GM23338 (cell line): ENCODE measurements around the gene CCDC28A. TPM values are rescaled to one million over a fixed set of nuclear protein-coding genes. Genes with fewer than 3 reads are reported as not detected.

ENCODE experiments used
- ATAC-seq: fragments of 200-7000 bp; cut with Tn5 transposase; 3 replicates; pipeline ENCODE4 v1.9.1; 2020
- DNase-seq: peaks from one replicate; pipeline ENCODE4 v3.0.0-alpha.2; 2015; ENCODE audit warnings: low spot score
- H2AFZ ChIP-seq: fragments of 200-600 bp; sonication (generic); 2 replicates; pipeline ENCODE4 v1.8.0; 2016; ENCODE audit warnings: antibody characterized with exemption, mild to moderate bottlenecking, moderate library complexity
- H3F3A ChIP-seq: fragments of 200-600 bp; sonication (generic); replicated peaks from 2 replicates; pipeline ENCODE4 v1.8.0; 2017; ENCODE audit warnings: antibody characterized with exemption, mixed run types, low read depth
- H3K27ac ChIP-seq: fragments of 200-600 bp; sonication (generic); 2 replicates; pipeline ENCODE4 v1.6.1; 2016; ENCODE audit warnings: low read depth
- H3K27me3 ChIP-seq: fragments of 200-600 bp; sonication (generic); 2 replicates; pipeline ENCODE4 v1.8.0; 2016; ENCODE audit warnings: mild to moderate bottlenecking, mixed run types, moderate library complexity; ENCODE audit not compliant: insufficient read depth
- H3K36me3 ChIP-seq: fragments of 200-600 bp; sonication (generic); 2 replicates; pipeline ENCODE4 v1.8.0; 2016; ENCODE audit warnings: mild to moderate bottlenecking; ENCODE audit not compliant: insufficient read depth
- H3K4me1 ChIP-seq: fragments of 200-600 bp; sonication (generic); 2 replicates; pipeline ENCODE4 v1.8.0; 2016; ENCODE audit warnings: mild to moderate bottlenecking, moderate library complexity; ENCODE audit not compliant: insufficient read depth
- H3K4me2 ChIP-seq: fragments of 200-600 bp; sonication (generic); 2 replicates; pipeline ENCODE4 v1.7.1; 2017; ENCODE audit warnings: mixed run types
- H3K4me3 ChIP-seq: fragments of 200-600 bp; sonication (generic); 2 replicates; pipeline ENCODE4 v1.6.1; 2016; ENCODE audit warnings: mixed run types
- H3K79me2 ChIP-seq: fragments of 200-600 bp; sonication (generic); replicated peaks from 2 replicates; pipeline ENCODE4 v1.8.0; 2017; ENCODE audit warnings: mild to moderate bottlenecking; ENCODE audit not compliant: insufficient read depth
- H3K9me2 ChIP-seq: fragments of 200-600 bp; sonication (generic); 2 replicates; pipeline ENCODE4 v1.8.0; 2017; ENCODE audit not compliant: insufficient read depth
- H4K20me1 ChIP-seq: fragments of 200-600 bp; sonication (generic); replicated peaks from 2 replicates; pipeline ENCODE4 v1.8.0; 2017; ENCODE audit warnings: mild to moderate bottlenecking; ENCODE audit not compliant: insufficient read depth
- H3K27ac Mint-ChIP-seq: 2 replicates; pipeline ENCODE4 v1.8.0; 2020; ENCODE audit warnings: inconsistent platforms, mild to moderate bottlenecking, moderate library complexity, mixed read lengths
- H3K27me3 Mint-ChIP-seq: 3 replicates; pipeline ENCODE4 v1.8.0; 2022; ENCODE audit warnings: low read depth, mild to moderate bottlenecking, moderate library complexity, mixed read lengths, inconsistent platforms; ENCODE audit not compliant: insufficient read depth, poor library complexity
- H3K36me3 Mint-ChIP-seq: 3 replicates; pipeline ENCODE4 v1.8.0; 2021; ENCODE audit warnings: low read depth, mild to moderate bottlenecking, inconsistent platforms, moderate library complexity, mixed read lengths
- H3K4me1 Mint-ChIP-seq: 3 replicates; pipeline ENCODE4 v1.8.0; 2020; ENCODE audit warnings: mild to moderate bottlenecking, inconsistent platforms, mixed read lengths
- H3K4me3 Mint-ChIP-seq: 3 replicates; pipeline ENCODE4 v1.8.0; 2021; ENCODE audit warnings: moderate library complexity, mild to moderate bottlenecking, inconsistent platforms, mixed read lengths
- H3K9me3 Mint-ChIP-seq: 3 replicates; pipeline ENCODE4 v1.8.0; 2020; ENCODE audit warnings: moderate library complexity, mild to moderate bottlenecking, inconsistent platforms, mixed read lengths
- EZH2phosphoT487 ChIP-seq: fragments of 200-600 bp; sonication (generic); IDR thresholded peaks from one replicate; pipeline ENCODE4 v1.8.1; 2018; ENCODE audit warnings: antibody characterized with exemption; ENCODE audit not compliant: unreplicated experiment
- NANOG ChIP-seq: IDR thresholded peaks from 2 replicates; pipeline ENCODE4 v1.6.1; 2016; ENCODE audit warnings: antibody characterized with exemption, borderline replicate concordance
- REST ChIP-seq: IDR thresholded peaks from one replicate; pipeline ENCODE4 v1.6.1; 2018; ENCODE audit warnings: antibody characterized with exemption; ENCODE audit not compliant: unreplicated experiment
- ZNF114 ChIP-seq: fragments of 250-450 bp; sonication (Bioruptor Pico); IDR thresholded peaks from 2 replicates; pipeline ENCODE4 v1.5.0; 2020; ENCODE audit warnings: mild to moderate bottlenecking, moderate library complexity
- ZNF331 ChIP-seq: fragments of 250-450 bp; sonication (Bioruptor Pico); IDR thresholded peaks from 2 replicates; pipeline ENCODE4 v1.5.0; 2020; ENCODE audit warnings: low read depth, mild to moderate bottlenecking, moderate library complexity
- ZNF462 ChIP-seq: fragments of 250-450 bp; sonication (Bioruptor Pico); IDR thresholded peaks from 2 replicates; pipeline ENCODE4 v1.5.0; 2020; ENCODE audit warnings: mild to moderate bottlenecking, moderate library complexity
- polyA plus RNA-seq: library from polyadenylated mRNA; unstranded; fragments of >200 nt; fragmentation: Nextera tagmentation; extraction: Ambion mirVana; gene quantifications from 2 replicates; pipeline ENCODE4 v1.2.1, GENCODE V29; 2016
- total RNA-seq: library from RNA; depleted of rRNA; stranded (reverse); fragments of >200 nt; shearing (Covaris generic); gene quantifications from 2 replicates; pipeline ENCODE4 v1.2.3, GENCODE V29; 2014

Gene CCDC28A
- total and polyA plus RNA-seq, 2 experiments from 2014 or later, result 11.2 to 14.0 TPM

GRCh38 chr6:138787138-138787537 is 13.6 kb downstream of the CCDC28A start:
- H3K4me3 ChIP-seq, result no peak overlapping the region
- no peak overlapping the region for H3K27ac ChIP-seq
- H2AFZ ChIP-seq, result no peak overlapping the region
- no peaks in the 10 kb centered on the region for H3K36me3 ChIP-seq
- H3K4me2 ChIP-seq, result no peak overlapping the region
- no peaks in the 10 kb centered on the region for H3K27me3 ChIP-seq
- H3K79me2 ChIP-seq, result no peaks in the 10 kb centered on the region
- no peaks in the 10 kb centered on the region for H3K9me3 Mint-ChIP-seq
- ATAC-seq (no peak), DNase-seq (no peak)
- no peaks in the 10 kb centered on the region for H3K4me1 ChIP-seq
- TF ChIP-seq EZH2phosphoT487 (no peak), ZNF331 (no peak), ZNF462 (CRISPR knock-in tag) (no peak), REST (no peak), NANOG (no peak), ZNF114 (no peak)
- no peaks in the 10 kb centered on the region for H3K27me3 Mint-ChIP-seq
- no peaks in the 10 kb centered on the region for H3K36me3 Mint-ChIP-seq
- H3K4me1 Mint-ChIP-seq, result no peaks in the 10 kb centered on the region
- no peak overlapping the region for H3K4me3 Mint-ChIP-seq
- no peaks in the 10 kb centered on the region for H3K9me2 ChIP-seq
- no peaks in the 10 kb centered on the region for H3F3A ChIP-seq
- H3K27ac Mint-ChIP-seq, result no peak overlapping the region
- H4K20me1 ChIP-seq, result no peaks in the 10 kb centered on the region; the same call in 1 of the 2 replicates
